ENCODE results near the gene B4GALT6.

GRCh38 chr18:31664101-31664500 is 20.3 kb downstream of the B4GALT6 start:
- TF ChIP-seq CTCF (IDR thresholded peaks at IDR 0.05; ENCODE audit: poor library complexity, severe bottlenecking) (no peak), RAD21 (conservative IDR thresholded peaks at IDR 0.05) (no peak), TAF1 (IDR thresholded peaks at IDR 0.05; ENCODE audit: low read depth) (no peak)
